H1 (cell line): Measurements from ENCODE around the gene RASSF5.

ENCODE experiments used
- BRCA1 ChIP-seq: IDR thresholded peaks from 2 replicates; pipeline ENCODE4 v1.6.1; 2012; ENCODE audit warnings: low read depth, low read length, improper control_type of control experiment
- CBX8 ChIP-seq: fragments of 300-800, 300-1000 bp; sonication (generic); IDR thresholded peaks from 2 replicates; pipeline ENCODE4 v1.7.1; 2016; ENCODE audit warnings: low read depth, low read length, borderline replicate concordance
- EP300 ChIP-seq, 2 experiments: IDR thresholded peaks; 1 replicate in 1 of 2; 2 replicates in 1 of 2; pipeline ENCODE4 v1.6.1; 2011 to 2012; ENCODE audit warnings: low read depth in 2 of 2, low read length in 2 of 2, mild to moderate bottlenecking in 2 of 2, borderline replicate concordance in 1 of 2, inconsistent platforms in 1 of 2, moderate library complexity in 1 of 2
- EZH2 ChIP-seq: fragments of 200-600 bp; sonication (generic); IDR thresholded peaks from 2 replicates; pipeline ENCODE4 v1.7.1; 2012; ENCODE audit warnings: low read depth, mild to moderate bottlenecking, moderate library complexity, low read length, inconsistent platforms; ENCODE audit not compliant: severe bottlenecking
- KDM1A ChIP-seq: fragments of 200-600, 300-600 bp; sonication (generic); IDR thresholded peaks from 2 replicates; pipeline ENCODE4 v1.7.1; 2016; ENCODE audit warnings: mild to moderate bottlenecking, low read length, borderline replicate concordance
- TBP ChIP-seq: IDR thresholded peaks from 2 replicates; pipeline ENCODE4 v1.6.1; 2011; ENCODE audit warnings: low read depth, low read length, improper control_type of control experiment
- ZNF274 ChIP-seq: IDR thresholded peaks from 2 replicates; pipeline ENCODE4 v1.7.0; 2012; ENCODE audit warnings: low read length, borderline replicate concordance; ENCODE audit errors: extremely low read depth
- TF ChIP-seq, protein P1 (sequence below), 3 experiments: IDR thresholded peaks; 1 replicate in 2 of 3; 2 replicates in 1 of 3; pipeline versions ENCODE4 v1.5.1 to v1.6.1; 2011; ENCODE audit warnings: low read length in 3 of 3, mild to moderate bottlenecking in 3 of 3, inconsistent platforms in 2 of 3, low read depth in 1 of 3, moderate library complexity in 1 of 3; ENCODE audit not compliant: insufficient read depth in 1 of 3; ENCODE audit errors: control extremely low read depth in 1 of 3

DNA sequence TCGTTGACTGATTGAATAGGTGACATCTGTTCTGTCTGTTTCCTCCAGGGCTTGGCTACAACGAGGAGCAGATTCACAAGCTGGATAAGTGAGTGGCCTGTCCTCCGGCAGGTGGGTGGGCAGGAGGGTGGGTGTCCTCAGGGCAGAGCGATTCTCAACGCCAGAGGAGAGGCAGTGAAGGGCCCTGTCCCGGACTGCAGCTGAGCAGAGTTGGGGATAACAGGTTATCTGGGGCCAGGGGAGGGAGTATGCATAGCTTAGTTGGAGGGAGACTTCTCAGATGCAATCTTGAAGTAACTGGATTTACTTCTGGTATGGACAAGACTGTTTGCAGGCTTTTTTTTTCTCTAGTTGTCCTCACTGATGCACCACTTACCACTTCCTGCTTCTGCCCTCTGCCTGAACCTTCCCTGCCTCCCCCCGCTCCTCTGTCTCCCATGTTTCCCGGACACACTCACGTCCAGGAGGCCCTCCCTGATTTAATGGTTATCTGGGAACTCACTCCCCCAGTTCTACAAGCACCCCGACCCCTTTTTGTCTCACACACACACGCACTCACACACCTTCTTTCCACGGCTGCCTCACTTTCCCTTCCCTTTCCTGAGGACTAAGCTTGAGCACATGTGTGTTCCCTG, 16.4 kb upstream of the RASSF5 start:
- no peak for TF ChIP-seq BRCA1
- TF ChIP-seq, protein P1, sequence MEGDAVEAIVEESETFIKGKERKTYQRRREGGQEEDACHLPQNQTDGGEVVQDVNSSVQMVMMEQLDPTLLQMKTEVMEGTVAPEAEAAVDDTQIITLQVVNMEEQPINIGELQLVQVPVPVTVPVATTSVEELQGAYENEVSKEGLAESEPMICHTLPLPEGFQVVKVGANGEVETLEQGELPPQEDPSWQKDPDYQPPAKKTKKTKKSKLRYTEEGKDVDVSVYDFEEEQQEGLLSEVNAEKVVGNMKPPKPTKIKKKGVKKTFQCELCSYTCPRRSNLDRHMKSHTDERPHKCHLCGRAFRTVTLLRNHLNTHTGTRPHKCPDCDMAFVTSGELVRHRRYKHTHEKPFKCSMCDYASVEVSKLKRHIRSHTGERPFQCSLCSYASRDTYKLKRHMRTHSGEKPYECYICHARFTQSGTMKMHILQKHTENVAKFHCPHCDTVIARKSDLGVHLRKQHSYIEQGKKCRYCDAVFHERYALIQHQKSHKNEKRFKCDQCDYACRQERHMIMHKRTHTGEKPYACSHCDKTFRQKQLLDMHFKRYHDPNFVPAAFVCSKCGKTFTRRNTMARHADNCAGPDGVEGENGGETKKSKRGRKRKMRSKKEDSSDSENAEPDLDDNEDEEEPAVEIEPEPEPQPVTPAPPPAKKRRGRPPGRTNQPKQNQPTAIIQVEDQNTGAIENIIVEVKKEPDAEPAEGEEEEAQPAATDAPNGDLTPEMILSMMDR (IDR thresholded peaks at IDR 0.05; ENCODE audit: control extremely low read depth in 1 of 3, insufficient read depth in 1 of 3, low read depth in 1 of 3, low read length in 3 of 3) = no peak
- no peak for TF ChIP-seq CBX8
- no peak for TF ChIP-seq EP300 (IDR thresholded peaks at IDR 0.05; ENCODE audit: borderline replicate concordance in 1 of 2, low read depth in 2 of 2, low read length in 2 of 2)
- TF ChIP-seq ZNF274 = no peak
- TF ChIP-seq EZH2 = no peak
- no peak for TF ChIP-seq KDM1A
- no peak for TF ChIP-seq TBP
